ENCODE data around the gene CFLAR.
A peak's percentile ranks its signal among the peaks of the same experiment; 100 is the strongest.
"Not testable (repeated sequence)": the region's sequence is repeated elsewhere in the genome, so short reads cannot be mapped to it uniquely, and the experiment has no call there.

The CFLAR gene

DNA sequence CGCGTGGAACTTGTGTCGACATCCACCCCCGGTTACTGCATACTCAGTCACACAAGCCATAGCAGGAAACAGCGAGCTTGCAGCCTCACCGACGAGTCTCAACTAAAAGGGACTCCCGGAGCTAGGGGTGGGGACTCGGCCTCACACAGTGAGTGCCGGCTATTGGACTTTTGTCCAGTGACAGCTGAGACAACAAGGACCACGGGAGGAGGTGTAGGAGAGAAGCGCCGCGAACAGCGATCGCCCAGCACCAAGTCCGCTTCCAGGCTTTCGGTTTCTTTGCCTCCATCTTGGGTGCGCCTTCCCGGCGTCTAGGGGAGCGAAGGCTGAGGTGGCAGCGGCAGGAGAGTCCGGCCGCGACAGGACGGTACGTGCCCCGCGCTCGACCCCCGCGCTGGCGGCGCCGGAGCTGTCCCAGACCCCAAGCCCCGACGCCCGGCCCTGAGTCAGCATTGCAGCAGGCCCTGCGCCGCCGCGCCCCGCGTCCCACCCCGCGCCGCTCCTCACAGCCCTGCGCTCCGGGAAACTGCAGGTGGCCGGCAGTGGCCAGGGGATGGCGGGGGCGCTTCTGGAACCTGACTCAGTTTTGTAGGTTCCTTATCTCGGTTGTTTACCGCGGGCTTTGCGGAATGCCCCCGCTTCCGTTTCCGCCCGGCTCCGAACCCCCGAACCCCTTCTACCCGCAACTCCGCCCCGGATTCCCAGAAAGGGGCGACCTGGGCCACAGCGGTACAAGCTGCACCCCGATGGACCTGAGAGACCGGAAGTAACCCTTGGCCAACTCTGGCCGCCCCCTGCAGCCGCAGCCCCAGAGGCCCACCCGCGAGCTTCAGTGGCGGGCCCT, at the start of gene CFLAR:
Gene CFLAR, plus strand, starts transcription at position 50 of the 844 bp plus-strand sequence. CDS start 13,702 bp downstream, outside the sequence.
- DNase-seq: peak; percentile 66

- DNase-seq: peak; percentile 18
Observed at GRCh38 chr2:201070948-201071478, 45.0 kb upstream of the CFLAR start.

GRCh38 chr2:201071479-201072200, 44.3 kb upstream of the CFLAR start, which contains the start of the genes HYCC2 and NDUFB3:
TSS of gene HYCC2 (minus strand) at chr2:201071671. CDS start at chr2:201024009, 47,662 bp downstream.
TSS of gene NDUFB3 (plus strand) at chr2:201072001. CDS start at chr2:201078883, 6,882 bp downstream.
- DNase-seq: peak; percentile 95

DNA sequence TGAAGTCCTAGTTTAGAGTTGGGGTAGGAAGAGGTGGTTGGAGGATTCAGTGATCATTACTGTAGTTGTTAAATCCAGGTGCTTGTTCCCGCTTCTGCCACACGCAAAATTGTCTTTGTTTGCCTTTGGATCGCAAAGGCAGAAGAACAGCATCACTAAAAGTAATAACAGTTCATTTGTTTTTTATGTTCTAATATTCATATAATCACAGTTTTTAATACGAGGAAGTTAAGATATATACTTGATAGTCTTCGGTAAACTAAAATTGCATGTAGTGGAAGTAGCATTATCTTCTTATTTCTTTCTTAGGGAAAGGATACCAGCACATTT, 43.8 kb upstream of the CFLAR start:
- no peak for DNase-seq

GRCh38 chr2:201073071-201073470, 42.9 kb upstream of the CFLAR start:
- DNase-seq: no peak

- DNase-seq: no peak
Observed at GRCh38 chr2:201074996-201075395, 41.0 kb upstream of the CFLAR start.

GRCh38 chr2:201084863-201085262, 31.1 kb upstream of the CFLAR start:
- DNase-seq: no peak

- no peak for DNase-seq
Observed at GRCh38 chr2:201090574-201090973, 25.4 kb upstream of the CFLAR start.

DNA sequence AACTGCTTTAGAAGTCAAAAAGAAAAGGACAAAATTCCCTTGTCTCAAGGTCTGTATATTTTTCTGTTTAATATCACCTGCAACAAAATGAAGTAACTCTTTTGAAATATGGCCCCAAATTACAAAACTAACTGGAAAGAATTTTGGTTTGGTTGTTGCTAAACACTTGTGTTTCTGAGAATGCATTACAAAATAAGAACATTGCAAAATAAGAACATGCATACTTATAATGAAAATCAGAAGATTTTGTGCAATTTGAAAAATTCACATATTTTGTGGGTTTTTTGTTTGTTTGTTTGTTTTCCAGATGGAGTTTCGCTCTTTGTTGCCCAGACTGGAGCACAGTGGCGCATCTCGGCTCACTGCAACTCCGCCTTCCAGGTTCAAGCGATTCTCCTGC, 22.4 kb upstream of the CFLAR start:
- DNase-seq: no peak

GRCh38 chr2:201100497-201100896, 15.5 kb upstream of the CFLAR start:
- no peak for DNase-seq

DNA sequence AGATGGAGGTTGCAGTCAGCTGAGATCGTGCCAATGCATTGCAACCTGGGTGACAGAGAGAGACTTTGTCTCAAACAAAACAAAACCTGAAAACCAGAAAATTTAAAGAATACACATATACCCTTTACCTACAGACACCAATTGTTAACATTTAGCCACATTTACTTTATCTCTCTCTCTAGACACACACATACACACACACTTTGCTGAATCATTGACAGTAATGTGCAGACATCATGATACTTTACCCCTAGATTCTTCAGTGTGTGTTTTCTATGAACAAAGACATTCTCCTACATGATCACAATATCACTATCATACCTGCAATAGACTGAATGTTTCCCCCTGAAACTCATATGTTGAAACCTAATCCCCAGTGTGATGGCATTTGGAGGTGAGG, 10.2 kb upstream of the CFLAR start:
- no peak for DNase-seq

GRCh38 chr2:201107624-201108023, 8.3 kb upstream of the CFLAR start:
- DNase-seq: no peak

DNA sequence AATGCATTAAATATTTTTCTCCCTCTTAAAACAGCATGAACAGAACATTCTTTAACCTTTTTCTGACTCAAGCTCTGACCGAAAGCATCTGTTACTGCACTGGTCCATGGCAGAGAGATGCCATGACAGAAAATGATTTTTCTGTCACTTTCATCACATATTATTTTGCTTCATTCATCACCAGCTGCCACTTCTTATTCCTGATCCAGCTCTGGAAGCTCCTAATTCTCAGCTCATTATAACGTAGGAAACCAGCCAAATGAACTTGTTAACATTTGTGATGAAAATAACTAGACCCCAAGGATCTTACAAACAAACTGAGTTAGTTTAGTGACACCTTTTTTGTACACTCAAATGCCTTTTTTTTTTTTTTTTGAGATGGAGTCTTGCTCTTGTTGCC, 7.6 kb upstream of the CFLAR start:
- DNase-seq: no peak

- DNase-seq: no peak
Observed at GRCh38 chr2:201109186-201109585, 6.8 kb upstream of the CFLAR start.

DNA sequence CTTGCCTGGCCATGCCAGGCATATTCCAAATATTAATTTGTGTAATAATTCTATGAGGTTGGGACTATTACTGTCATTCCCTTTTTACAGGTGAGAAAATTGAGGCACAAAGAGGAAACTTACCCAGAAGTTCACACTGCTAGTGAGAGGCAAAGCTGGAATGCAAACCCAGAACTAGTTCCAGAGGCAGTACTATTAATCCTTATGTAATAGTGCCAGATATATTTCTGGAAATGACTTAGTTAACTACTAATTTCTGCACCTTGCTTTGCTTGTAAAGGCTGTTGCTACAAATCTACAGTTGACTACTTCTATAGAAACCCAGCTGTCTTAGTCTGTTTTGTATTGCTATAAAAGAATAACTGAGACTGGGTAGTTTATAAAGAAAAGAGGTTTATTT, 5.3 kb upstream of the CFLAR start:
- DNase-seq: no peak

GRCh38 chr2:201111096-201111495, 4.9 kb upstream of the CFLAR start:
- DNase-seq: no peak

GRCh38 chr2:201114350-201114749, 1.6 kb upstream of the CFLAR start:
- no peak for DNase-seq

- DNase-seq: no peak
Observed at GRCh38 chr2:201114846-201115245, 1.1 kb upstream of the CFLAR start.

- DNase-seq: peak; percentile 81
Observed at GRCh38 chr2:201116959-201117734, 1.2 kb downstream of the CFLAR start.

DNA sequence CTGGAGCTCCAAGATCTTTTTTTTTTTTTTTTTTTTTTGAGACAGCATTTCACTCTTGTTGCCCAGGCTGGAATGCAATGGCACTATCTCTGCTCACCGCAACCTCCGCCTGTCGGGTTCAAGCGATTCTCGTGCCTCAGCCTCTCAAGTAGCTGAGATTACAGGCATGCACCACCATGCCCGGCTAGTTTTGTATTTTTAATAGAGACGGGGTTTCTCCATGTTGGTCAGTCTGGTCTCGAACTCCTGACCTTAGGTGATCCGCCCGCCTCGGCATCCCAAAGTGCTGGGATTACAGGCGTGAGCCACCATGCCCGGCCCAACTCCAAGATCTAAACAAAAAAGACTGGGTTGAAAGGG, 1.8 kb downstream of the CFLAR start:
- DNase-seq: not testable (repeated sequence)

DNA sequence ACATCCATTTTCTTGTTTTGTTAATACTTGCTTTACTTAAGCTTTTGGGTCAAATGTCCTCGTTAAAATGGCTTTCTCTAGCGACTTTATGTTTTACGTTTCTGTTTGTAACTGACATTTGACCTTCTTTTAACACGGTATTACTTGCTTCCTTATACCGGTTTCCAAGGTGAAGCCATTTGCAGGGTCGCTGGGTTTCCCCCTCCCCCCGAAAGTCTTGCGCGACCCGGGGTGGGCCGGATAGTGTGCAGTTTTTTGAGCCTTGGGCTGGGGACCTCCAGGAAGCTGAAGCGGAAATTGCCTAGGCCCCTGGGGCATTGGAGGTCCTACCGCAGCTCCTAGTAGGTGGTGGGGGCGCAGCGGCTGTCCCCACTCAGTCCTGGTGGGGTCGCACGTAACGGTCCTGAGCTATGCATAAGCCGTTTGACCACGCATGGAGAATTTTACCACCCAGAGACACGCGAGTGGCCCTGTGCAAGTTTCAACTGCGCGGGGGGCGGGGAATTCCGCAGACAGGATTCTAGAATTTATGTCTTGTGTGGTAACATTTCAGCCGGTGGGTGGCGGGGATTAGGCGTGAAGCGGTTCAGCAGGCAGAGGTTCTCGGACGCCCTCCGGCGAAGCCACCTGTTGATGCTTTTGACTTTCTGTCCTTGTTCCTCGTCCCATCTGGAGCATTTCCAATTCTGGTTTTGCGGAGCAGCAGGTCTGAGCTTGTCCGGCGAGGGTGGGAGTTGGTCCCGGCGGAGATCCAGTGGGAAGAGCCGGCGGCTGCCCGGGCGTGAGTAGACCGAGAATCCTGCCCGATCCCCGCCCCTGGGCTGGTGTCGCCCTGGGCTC, 2.4 kb downstream of the CFLAR start:
- DNase-seq: peak; percentile 95

Measured in RPMI8226 (cell line).